ENCODE measurements around the gene ANKRD63.

DNA sequence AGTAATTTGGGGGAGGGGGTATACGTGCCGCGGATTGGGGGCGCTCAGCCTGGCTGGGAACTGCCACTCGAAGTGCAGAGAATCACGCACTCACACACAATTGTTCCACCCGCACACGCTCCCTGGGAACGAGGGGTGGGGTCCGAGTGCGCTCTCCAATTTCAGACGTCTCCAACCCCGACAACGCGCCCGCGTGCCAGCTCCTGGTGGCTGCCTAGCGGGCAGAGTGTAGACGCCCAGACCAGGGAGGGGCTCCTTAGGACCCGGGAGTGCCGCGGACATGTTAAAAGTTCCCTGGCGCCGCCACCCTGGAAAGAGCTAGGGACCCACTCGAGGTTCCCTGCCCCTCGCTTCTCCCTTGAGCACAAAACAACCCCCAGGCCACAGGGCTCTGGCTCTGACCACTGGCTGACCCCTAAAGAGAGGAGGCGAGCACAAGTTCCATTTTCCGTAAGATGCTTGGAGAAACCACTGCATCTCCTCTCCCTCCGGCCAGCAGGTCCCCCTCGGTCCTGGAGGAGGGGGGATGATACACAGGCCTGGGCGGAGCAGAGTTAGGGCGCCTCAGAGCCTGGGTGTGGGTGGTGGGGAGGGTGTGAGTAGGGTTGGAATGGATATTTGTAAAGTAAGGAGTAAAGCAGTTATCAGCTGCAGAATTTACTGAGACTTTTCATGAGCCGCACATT, 894 bp upstream of the ANKRD63 start:
- TF ChIP-seq ZNF274 (IDR thresholded peaks at IDR 0.05; ENCODE audit: low read depth, low read length), result no peak
- no peak for TF ChIP-seq SUZ12 (IDR thresholded peaks at IDR 0.05; ENCODE audit: extremely low read depth, insufficient read depth, insufficient read length)
- TF ChIP-seq YY1 (IDR thresholded peaks at IDR 0.05; ENCODE audit: insufficient read depth, insufficient read length), result no peak

Data from NT2/D1 (cell line).